Mesodermal cell (in vitro differentiated cells): Measurements from ENCODE around the gene RAPH1.
"Not testable (repeated sequence)": the region's sequence is repeated elsewhere in the genome, so short reads cannot be mapped to it uniquely, and the experiment has no call there.

Source experiments
- H3K27ac ChIP-seq: 2 replicates; pipeline ENCODE4 v1.7.0; 2013; ENCODE audit warnings: mild to moderate bottlenecking, low read depth, low read length, moderate library complexity; ENCODE audit not compliant: severe bottlenecking
- H3K36me3 ChIP-seq: 2 replicates; pipeline ENCODE4 v1.7.1; 2013; ENCODE audit warnings: mild to moderate bottlenecking, low read length, moderate library complexity; ENCODE audit not compliant: control insufficient read depth, insufficient read depth
- H3K4me1 ChIP-seq: one replicate; pipeline ENCODE4 v1.7.1; 2013; ENCODE audit warnings: mild to moderate bottlenecking, low read length; ENCODE audit not compliant: insufficient read depth, control insufficient read depth, poor library complexity, severe bottlenecking
- H3K4me3 ChIP-seq: 2 replicates; pipeline ENCODE4 v1.7.0; 2013; ENCODE audit warnings: low read length, control low read depth, mild to moderate bottlenecking; ENCODE audit not compliant: insufficient read depth, poor library complexity, severe bottlenecking; ENCODE audit errors: extremely low read depth
- H3K9me3 ChIP-seq: 2 replicates; pipeline ENCODE4 v1.7.1; 2013; ENCODE audit warnings: mild to moderate bottlenecking, low read length, moderate library complexity; ENCODE audit not compliant: control insufficient read depth
- WGBS, 2 experiments: methylation state at CpG; one replicate each; pipeline ENCODE4 v1.1.5; 2013; ENCODE audit warnings: missing lambda C conversion rate in 2 of 2; ENCODE audit not compliant: insufficient coverage in 2 of 2; 5-methylcytosine and 5-hydroxymethylcytosine counted together

Gene RAPH1

DNA sequence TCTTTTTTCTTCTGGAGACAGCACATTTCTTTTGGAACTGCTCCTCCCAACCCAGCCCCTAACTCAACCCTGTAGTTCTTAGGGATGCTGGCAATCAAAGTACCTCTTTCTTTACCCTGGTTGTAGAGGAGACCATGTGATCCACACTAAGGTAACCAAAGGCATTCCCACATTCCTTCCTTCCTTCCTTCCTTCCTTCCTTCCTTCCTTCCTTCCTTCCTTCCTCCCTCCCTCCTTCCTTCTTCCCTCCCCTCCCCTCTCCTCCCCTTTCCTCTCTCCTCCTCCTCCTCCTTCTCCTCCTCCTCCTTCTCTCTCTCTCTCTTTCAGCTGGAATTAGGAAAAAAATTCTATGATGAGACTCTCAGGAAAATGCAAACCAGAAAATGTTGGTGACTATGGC is 13.8 kb upstream of the RAPH1 start:
- Histone ChIP-seq H3K9me3 (no peaks in the 10 kb centered on the region), H3K27ac (no peak overlapping the region), H3K36me3 (no peaks in the 10 kb centered on the region), H3K4me1 (no peaks in the 10 kb centered on the region), H3K4me3 (no peak overlapping the region)

DNA sequence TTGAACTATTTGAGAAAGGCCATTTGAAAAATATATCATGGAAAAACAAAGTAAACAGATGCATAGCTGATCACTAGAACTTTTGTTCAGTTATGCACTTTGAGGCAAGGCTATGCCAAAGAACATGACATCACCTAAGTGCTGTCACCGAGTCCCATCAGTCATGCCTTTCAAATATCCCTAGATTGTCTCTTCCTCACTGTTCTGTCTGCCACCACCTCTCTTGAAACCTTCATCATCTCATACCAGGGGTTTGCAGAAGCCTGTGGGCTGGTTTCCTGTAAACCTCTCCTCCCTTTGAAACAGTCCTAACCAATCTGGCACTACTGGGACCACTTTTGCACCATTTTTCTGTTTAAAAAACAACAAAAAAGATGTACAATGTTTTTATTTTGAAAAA is 12.3 kb upstream of the RAPH1 start:
- 100% methylated on average over 1 of the region's 1 CpG; no CpG with 5 or more reads in 1 of the 2 experiments for WGBS, 2 experiments
- Histone ChIP-seq H3K4me3 (no peak overlapping the region), H3K27ac (no peak overlapping the region), H3K36me3 (no peaks in the 10 kb centered on the region), H3K4me1 (no peaks in the 10 kb centered on the region), H3K9me3 (no peaks in the 10 kb centered on the region)

DNA sequence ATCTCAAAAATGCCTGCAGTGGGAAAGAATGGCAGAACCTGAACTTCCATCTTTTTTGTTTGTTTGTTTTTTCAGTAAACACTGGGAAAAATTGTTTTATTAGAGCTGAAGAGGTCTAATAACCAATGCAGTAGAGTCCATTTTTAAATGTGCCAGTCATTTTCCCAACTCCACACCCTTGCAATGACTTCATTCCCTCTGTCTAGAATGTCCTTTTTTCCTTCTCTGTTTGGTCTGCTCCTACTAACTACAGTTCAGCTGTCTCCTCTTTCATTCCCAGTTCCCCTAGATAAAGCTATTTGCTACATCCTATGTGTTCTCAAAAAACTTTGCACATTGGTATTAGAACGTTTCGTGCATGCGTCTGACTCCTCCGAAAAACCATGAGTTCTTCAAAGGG is 9.3 kb upstream of the RAPH1 start:
- Histone ChIP-seq H3K27ac (no peak overlapping the region), H3K4me1 (no peaks in the 10 kb centered on the region), H3K36me3 (no peaks in the 10 kb centered on the region), H3K4me3 (no peak overlapping the region), H3K9me3 (no peaks in the 10 kb centered on the region)
- 95% methylated on average over 4 of the region's 4 CpGs; no CpG with 5 or more reads in 1 of the 2 experiments for WGBS, 2 experiments

DNA sequence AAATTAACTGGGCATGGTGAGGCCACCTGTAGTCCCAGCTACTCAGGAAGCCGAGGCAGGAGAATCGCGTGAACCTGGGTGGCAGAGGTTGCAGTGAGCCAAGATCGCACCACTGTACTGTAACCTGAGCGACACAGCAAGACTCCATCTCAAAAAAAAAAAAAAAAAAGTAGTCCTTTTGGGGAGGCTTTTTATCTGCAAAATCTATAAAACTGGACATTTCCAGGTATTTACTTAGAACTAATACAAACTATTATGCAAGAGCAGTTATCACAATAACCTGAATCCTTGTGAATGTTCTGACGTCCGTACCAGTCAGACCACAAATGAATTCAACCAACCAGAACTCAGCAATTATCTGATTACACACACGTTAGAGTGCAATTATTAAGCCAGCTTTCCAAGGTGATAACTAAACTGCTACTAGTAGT is 8.8 kb upstream of the RAPH1 start:
- H3K9me3 ChIP-seq = no peaks in the 10 kb centered on the region
- H3K4me1 ChIP-seq = no peaks in the 10 kb centered on the region
- WGBS, 2 experiments = 100% methylated on average over 5 to 6 of the region's 8 CpGs
- H3K27ac ChIP-seq = no peak overlapping the region
- no peaks in the 10 kb centered on the region for H3K36me3 ChIP-seq
- H3K4me3 ChIP-seq = no peak overlapping the region

DNA sequence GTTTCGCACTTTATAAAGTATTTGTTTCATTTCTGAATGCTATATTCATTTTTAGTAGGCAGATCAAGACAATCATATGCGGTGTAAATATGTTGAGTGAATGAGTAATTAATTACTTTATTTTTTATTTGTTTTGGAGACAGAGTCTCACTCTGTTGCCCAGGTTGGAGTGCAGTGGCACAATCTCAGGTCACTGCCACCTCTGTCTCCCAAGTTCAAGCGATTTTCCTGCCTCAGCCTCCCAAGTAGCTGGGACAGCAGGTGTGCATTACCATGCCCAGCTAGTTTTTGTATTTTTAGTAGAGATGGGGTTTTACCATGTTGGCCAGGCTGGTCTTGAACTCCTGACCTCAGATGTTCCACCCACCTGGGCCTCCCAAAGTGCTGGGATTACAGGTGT is 5.5 kb upstream of the RAPH1 start:
- 72 to 100% methylated on average over 2 of the region's 3 CpGs for WGBS, 2 experiments
- not testable (repeated sequence) for H3K27ac ChIP-seq, H3K36me3 ChIP-seq, H3K4me1 ChIP-seq, H3K4me3 ChIP-seq, H3K9me3 ChIP-seq

DNA sequence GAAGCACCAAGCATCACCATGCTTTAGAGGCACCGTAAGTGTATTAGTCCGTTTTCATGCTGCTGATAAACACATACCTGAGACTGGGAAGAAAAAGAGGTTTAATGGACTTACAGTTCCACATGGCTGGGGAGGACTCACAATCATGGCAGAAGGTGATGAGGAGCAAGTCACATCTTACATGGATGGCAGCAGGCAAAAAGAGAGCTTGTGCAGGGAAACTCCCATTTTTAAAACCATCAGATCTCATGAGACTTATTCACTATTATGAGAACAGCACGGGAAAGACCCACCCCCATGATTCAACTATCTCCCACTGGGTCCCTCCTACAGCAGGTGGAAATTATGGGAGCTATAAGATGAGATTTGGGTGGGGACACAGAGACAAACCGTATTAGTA is 3.1 kb upstream of the RAPH1 start:
- H3K4me1 ChIP-seq, H3K27ac ChIP-seq, H3K4me3 ChIP-seq, H3K9me3 ChIP-seq, H3K36me3 ChIP-seq: not testable (repeated sequence)
- 87% methylated on average over 3 of the region's 4 CpGs for WGBS, 2 experiments

DNA sequence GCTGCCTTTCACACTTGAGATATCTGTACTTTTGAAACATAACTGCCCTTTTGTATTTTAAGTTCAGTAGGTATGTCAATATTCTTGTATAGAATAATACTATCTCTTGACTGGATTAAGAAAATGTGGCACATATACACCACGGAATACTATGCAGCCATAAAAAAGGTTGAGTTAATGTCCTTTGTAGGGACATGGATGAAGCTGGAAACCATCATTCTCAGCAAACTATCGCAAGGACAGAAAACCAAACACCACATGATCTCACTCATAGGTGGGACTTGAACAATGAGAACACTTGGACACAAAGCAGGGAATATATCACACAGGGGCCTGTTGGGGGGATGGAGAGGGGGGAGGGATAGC is 1.5 kb upstream of the RAPH1 start:
- H3K4me3 ChIP-seq, H3K27ac ChIP-seq, H3K9me3 ChIP-seq, H3K36me3 ChIP-seq: not testable (repeated sequence)
- 100% methylated on average over 1 of the region's 2 CpGs; no CpG with 5 or more reads in 1 of the 2 experiments for WGBS, 2 experiments
- H3K4me1 ChIP-seq = peaks cover 12% of the 10 kb centered on the region

DNA sequence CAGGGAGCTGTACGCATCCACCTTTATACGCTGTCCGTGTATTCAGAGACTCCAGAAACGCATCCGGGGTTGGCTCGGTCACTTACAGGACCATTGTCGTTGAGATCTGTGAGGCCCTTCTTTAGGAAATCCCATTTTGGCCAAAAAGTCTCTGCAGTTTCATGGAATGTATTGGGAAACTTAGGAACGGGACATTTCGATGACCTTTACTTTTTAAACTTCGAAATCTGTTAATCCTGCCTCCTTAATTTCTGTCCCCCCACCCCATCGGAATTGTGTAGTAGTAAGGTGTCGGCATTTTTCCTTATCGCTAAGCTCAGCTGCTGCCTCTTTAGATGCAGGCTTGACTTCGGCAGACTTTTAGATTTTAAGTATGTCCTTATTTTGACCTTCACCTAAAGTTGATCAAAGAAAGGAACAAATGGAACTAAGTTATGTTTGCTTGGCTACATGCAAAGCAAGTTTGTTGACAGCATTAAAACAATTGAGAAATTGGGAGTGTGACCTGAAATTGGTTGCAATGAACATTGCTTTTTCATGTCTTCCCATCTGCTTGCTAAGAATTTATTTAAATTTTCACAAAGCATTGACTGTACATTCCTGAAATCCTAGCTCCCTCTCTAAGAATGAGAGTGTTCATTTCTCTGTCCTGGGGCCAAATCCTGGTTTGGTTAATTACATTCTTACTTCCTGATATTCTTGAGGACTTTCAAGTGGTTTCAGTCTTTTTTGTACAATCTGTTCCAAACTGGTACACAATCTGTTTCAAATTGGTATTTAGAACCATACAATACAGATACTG is 884 bp upstream of the RAPH1 start:
- 2 to 28% methylated on average over 7 to 11 of the region's 14 CpGs for WGBS, 2 experiments
- H3K4me3 ChIP-seq = peak overlapping the region; percentile 88
- no peaks in the 10 kb centered on the region for H3K9me3 ChIP-seq
- H3K4me1 ChIP-seq = peaks cover 12% of the 10 kb centered on the region
- no peaks in the 10 kb centered on the region for H3K36me3 ChIP-seq
- peak overlapping the region; percentile 87 for H3K27ac ChIP-seq

DNA sequence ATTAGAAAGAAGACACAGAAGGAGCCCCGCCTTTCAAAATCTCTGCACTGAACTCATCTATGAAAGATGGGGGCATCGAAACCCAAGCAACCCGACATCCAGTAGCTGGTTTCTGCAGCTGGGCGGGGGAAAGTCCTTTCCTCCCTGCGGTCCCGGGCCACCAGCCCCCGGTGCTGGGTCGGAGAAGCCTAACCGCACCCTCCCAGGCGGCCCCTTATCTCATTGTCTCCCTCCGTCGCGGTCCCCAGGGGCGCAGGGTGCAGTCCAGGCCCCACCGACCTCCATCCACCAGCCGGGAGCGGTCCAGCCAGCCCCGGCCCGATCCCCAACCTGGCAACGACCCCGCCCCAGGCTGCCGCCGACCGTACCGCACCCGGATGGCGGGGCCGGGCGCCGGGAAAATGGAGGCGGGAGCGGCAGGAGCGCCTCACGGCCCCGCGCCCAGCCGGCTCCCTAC is 452 bp downstream of the RAPH1 start:
- Histone ChIP-seq H3K4me1 (peaks cover 12% of the 10 kb centered on the region), H3K36me3 (no peaks in the 10 kb centered on the region), H3K9me3 (no peaks in the 10 kb centered on the region), H3K4me3 (peak overlapping the region; percentile 88), H3K27ac (peak overlapping the region; percentile 82)
- WGBS, 2 experiments = 0% methylated on average over 20 to 22 of the region's 37 CpGs

DNA sequence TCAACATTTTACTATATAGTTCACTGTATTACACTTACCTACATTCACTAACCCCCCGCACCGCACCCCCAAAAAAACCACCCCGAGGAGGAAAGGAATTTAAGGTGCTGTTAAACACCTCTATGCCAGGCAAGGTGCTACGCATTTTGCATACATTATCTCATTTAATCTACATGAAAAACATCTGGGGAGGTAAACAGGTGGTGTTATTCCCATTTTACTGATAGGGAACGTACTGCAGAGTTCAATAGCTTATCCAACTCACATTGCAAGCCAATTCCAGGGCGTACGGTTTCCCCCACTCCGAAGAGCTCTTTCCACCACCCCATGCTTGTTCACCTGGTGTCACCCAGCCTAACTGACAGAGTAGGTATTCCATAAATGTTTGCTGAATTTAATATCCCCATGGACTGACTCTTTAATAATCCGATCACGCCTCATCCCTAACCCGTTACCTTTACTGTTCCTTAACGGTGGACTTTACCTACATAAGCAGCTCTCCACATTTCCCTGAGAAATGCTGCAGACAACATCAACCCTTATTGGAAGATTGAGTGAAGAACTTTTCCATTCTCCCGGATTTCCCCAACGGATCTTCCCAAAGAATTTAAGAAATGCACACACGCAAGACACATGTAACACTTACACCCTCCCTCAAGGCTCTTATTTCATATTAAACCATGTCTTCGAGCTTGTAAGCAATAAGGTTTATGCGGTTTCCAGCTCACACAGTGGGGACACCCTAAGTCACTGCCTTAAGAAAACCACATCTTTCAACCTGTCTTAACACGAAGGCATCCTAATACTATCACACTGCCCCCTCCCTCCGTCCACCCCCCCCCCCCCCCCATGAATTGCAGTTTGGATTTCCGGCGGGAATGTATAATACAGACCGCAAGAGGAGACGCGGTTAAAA is 1.2 kb downstream of the RAPH1 start:
- 3 to 7% methylated on average over 12 to 18 of the region's 24 CpGs for WGBS, 2 experiments
- peak overlapping the region; percentile 88 for H3K4me3 ChIP-seq

More for the DNA sequence above, 1.2 kb downstream of the RAPH1 start:
- Histone ChIP-seq H3K4me1 (peaks cover 12% of the 10 kb centered on the region), H3K27ac (peak overlapping the region; percentile 82), H3K9me3 (no peaks in the 10 kb centered on the region), H3K36me3 (no peaks in the 10 kb centered on the region)
